ENCODE results near the gene TNKS1BP1. TPM values are rescaled to one million over a fixed set of nuclear protein-coding genes. Genes with fewer than 3 reads are reported as not detected.
"Not testable (repeated sequence)": the region's sequence is repeated elsewhere in the genome, so short reads cannot be mapped to it uniquely, and the experiment has no call there.

Gene TNKS1BP1
- polyA plus RNA-seq, 5 donors, result 100 to 159 (median 115) TPM

DNA sequence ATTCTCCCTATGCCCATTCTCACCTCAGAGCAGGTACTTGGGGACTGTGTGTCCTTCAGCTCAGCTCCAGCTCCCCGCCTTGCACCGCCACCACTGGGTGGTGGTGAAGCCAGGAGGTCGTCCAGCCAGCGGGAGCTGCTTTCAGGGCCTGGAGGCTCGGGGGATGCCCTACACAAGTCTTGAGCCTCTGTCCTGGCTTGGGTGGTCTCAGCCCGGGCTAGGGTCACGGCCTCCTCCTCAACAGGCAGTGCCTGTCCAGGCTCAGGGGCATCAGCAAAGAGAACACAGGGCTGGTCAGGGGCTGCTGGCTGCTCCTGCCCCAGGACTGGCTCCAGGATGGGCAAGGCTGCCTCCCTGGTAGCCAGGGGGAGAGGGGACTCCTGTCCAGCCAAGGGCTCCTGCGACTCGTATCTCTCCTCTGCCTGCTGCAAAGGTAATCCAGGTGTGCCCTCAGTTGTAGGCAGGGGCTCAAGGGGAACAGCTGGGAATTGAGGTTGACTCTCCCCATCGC, 12.2 kb downstream of the TNKS1BP1 start:
- DNase-seq, result no peak

DNA sequence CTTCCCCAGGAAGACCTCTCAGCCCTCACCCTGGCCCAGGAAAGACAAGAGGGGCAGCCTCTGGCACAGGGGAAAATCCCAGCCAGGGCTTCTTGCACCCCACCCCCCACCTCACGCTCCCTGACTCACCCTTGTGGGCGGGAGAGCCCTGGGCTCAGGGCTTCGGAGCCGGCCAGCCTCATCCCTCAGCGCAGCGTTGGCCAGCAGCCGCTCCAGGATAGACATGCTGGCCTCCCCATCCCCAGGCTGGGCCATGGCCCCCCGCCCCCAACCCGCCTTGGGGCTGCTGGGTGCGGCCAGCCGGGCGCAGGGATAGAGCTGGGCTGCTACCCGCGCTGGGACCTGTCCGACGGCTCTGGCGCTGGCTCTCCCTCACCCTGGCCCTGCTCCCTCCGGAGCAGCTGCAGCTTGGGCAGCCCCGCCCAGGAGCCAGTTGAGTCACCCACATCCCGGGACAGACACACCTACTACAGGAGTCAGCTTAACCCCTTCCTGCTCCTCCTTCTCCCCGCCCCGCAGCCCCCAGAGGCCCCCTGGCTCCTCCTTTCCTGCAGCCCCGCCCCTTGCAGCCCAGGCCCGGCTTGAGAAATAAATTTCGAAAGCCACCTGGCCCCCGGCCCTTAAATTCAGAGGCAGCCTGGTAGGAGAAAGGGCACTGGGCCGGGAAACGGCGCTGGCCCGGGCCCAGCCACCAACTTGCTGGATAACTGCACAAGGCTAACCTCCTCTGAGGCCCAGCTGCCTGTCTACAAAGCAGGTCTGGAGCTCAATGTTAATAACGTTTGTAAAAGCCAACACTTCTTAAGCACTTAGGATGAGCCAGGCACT, 13.4 kb downstream of the TNKS1BP1 start:
- DNase-seq, result peak; percentile 80 to 84

DNA sequence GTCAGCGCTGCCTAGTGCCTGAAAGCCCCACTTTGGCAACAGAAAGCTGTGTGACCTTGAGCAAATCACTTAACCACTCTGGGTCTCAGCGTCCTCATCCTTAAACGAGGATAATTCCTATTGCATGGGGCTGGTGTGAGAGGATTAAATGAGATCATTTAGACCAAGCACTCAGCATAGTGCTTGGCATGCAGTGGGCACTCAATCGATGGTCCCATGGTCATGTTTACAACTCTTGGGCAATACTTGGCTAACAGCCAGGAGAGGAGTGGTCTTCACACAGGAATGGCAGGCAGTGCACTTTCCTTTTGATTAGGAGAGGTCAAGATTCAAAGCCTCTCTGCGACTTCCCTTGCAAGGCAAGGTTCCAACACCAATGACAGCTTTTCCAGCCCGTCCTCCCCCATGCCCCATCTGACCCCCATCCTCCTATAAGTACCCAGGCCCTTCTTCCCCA, 14.1 kb downstream of the TNKS1BP1 start:
- DNase-seq, result peak; percentile 70 to 71

DNA sequence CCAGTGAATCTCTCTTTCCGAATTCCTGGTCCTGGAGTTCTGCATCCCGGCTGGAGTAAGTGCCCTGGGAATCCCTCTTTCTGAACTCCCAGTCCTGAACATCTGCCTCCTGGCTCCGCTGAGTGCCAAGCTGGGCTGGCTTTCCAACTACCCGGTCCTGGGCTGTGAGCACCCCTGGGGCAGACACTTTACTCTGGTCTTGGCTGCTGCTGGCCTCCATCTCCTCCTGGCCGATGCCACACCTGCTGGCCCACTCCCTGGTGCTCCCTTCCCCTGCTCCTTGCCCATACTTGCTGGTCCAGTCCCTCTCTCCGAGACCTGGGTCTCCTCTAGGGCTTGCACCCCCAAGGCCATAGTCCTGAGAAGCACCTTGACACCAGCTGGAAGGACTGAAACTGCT, 14.7 kb downstream of the TNKS1BP1 start:
- no peak for DNase-seq

DNA sequence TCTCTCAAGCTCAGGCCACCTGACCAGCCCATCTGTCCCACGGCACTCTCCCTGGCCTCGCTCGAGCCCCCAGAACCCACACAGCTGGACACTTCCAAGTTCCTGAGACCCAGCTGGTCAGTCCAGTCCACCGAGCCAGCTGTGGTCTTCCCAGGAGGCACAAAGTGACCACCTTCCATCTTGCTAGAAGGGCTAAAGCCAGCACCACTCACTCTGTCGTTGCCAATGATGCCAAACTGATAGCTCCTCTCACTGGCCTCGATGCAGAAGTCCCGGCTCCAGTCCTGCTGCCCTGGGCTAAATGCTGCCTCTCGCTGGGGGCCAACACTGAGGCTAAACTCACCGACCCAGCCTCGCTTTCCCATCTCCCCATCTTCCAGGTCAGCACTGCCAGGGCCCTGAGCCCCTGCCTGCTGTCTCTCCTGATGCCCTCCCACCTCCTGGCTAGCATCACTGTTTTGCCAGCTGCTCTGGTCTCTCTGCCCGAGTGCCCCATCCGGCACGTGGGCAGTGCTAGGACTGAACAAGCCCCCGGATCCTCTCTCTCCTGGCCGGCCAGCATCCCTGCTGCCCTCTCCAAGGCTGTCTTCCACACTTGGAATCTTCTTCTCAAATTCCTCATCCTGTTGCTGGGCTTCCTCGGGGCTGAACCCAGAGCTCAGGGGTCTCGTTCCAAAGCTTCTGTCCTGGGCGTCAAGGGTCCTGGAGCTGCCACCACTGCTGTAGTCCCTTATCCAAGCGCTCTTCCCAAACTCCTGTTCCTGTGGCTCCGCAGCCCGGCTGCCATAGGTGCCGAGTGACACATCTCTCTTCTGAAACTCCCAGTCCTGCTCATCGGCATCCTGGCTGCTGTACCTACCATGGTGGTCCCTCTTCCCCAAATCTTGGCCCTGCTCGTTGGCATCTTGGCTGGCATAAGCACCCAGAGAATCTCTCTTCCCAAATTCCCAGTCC, 15.4 kb downstream of the TNKS1BP1 start:
- DNase-seq, result no peak

DNA sequence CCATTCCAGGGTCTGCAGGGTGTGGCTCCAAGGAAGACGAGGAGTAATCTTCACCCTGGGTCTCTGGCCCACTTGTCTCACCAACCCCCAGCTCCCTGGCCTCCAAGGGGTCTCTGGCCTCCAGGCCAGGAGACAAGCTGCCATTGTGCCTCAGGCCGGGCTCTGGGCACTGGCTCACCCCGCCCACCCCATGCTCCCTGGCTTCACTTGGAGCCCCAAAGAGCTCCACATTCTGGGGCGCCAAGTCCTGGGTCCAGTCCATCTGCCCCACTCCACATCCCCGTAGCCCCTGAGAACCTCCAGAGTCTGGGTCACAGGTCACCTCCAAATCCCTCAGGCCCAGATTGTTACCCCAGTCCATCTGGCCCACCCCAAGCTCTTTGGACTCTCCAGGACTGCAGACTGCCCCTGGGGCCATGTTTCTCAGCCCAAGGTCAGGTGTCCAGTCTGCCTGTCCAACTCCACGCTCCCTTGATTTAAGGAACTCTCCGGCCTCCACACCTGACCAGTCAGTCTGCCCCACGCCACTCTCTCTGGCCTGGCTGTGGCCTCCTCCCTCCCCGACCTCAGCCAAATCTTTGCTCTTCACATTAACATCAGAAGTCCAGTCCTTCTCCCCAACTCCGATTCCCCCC, 16.2 kb downstream of the TNKS1BP1 start:
- DNase-seq, result no peak

DNA sequence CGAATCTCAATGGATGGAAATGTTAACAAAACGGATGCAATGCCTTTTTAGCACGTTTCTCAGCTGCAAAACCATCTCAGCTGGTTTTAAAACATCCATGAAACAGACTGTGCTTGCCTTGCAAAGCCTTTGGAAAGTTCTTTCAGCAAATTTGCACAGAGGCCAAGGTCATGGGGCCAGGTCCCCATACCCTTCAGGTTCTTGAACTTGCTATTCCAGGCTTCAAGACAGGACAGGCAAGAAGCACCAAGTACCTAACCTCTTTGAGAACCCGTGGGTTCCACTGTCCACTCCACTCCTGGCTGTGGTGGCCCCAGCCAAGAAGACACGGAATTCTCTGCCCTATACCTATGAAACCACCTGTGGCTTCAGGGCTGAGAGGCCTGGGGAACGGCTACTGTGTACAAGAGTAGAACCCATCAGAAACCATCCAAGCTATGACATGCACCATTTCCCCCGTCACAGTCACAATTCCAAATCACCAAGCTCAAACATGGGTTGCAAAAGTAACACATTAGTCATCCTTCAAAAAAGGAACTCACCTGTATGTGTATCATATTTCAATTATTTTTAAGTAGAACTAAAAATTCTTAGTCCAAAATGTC, 17.0 kb downstream of the TNKS1BP1 start:
- DNase-seq, result no peak

DNA sequence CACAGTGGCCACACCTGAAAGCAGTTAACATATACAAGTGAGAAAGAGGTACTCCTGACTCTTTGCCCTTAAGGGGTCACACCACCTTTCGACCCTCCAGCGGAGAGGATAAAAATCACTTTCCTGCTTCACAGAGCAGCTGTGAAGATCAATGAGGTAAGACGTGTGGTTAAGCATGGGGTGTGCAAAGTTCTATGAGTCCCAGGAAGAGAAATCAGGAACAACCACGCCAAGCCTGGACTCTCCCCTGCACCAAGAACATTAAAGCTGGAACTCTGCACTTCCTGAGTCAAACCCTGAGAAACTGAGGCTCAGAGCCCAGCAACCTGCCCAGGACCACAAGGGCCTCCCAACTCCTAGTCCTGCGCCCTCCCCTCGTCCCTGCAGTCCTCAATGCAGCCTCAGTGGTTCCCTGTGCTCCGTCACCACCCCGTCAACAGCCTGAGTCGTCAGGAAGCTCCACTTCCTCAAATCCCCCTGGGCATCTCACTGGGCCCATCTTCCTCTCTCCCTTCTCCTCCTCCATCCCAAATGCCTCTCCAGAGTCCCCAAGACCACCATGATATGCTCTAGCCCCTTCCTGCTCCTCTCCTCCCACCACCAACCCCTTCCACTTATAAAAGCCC, 17.7 kb downstream of the TNKS1BP1 start:
- no peak for DNase-seq

DNA sequence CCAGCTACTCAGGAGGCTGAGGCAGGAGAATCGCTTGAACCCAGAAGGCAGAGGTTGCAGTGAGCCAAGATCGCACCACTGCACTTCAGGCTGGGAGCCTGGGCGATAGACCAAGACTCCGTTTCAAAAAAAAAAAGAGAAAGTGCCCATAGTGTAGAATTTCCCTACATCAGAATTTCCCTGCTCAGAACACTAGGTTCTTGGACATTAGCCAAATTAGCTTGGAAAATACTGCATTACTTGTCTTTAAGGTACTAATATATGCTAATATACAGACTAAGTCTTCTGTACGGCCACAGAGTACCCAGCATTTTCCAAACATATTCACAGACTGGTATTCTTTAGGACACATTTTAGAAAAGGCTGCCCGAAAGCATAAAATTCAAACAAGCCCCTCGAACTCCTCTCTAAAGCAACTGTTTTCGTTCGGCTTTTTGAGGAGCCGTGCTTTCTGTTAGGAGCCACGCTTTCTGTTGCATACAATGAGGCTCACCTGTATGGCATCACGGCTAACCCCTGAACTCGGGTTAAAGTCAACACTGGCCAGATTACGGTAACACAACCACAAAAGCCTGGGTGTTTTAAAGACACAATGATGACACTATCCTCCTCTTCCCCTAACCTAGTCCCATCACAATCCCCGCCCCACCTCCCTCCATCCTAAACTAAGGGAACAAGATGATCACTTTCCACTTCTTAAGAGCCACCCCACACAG, 18.4 kb downstream of the TNKS1BP1 start:
- no peak for DNase-seq

DNA sequence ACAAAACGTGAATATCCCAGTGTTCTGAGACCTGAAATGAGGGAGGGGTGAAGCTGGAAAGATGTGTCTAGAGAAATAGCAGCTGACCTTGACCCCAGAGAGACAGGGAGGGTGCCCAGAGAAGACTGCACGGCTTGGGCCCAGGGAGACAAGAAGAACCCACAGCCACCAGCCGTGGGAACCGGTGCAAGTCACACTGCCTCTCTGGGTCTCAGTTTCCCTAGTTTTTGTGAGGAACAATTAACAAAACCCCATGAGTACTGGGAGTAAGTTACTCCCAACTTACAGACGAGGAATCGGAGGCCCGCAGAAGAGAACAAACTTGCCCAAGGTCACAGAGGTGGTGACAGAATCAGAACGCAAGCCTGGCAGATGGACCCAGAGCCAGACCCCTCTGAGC, 19.2 kb downstream of the TNKS1BP1 start:
- DNase-seq, result no peak

DNA sequence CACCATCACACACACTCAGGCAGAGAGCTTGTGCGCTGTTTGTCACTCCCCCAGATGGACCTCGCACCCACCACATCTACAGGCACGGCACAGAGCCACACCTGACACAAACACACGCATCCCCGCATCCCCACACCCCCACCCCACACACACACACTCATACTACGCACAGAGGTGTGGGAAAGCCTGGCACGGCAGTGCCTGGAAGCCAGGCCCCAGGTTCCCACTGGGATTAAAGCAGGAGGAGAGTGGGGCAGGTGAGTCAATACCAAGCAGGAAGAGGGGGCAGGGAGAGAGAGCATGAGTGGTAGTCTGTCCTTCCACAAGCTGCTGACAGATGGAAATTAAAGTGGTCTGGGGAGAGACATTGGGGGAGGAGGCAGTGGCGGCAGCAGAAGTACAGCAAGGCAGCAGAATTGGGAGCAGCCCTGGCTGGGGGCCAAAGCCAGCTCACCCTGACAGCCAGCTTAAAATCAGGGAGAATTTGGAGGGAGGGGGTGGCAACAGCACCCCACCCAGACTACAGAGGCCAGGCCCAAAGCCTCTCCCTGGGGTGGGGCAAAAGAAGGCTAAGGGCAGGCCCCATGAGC, 20.7 kb downstream of the TNKS1BP1 start:
- no peak for DNase-seq

DNA sequence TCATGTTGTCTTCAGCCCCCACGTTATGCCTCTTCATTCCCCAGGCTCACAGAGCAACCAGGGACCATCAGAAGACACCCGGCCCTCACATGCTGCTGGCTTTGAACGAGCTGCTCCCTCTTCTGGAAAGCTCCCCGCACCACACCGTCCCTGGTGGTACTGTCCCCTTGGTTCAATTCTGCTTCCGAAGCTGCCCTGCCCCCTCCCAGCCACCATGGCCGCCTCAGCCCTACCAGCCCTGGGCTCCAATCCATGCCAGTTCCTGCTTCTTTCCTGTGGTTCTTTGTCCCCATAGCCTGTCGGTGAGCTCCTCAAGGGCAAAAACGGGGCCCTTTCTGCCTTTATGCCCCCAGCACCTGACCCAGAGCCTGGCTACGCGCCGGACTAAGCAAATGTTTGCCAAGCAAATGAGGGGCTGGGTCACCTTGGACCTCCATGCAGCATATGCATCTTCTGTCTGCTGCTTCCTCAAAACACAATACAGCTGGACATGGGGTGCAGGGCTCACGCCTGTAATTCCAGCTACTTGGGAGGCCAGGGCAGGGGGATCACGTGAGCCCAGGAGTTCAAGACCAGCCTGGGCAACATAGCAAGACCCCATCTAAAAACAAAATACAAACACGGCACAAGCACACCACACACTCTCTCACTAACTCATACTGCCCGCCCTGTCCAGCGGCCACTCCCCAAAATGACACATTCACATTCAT, 21.3 kb downstream of the TNKS1BP1 start:
- no peak for DNase-seq

DNA sequence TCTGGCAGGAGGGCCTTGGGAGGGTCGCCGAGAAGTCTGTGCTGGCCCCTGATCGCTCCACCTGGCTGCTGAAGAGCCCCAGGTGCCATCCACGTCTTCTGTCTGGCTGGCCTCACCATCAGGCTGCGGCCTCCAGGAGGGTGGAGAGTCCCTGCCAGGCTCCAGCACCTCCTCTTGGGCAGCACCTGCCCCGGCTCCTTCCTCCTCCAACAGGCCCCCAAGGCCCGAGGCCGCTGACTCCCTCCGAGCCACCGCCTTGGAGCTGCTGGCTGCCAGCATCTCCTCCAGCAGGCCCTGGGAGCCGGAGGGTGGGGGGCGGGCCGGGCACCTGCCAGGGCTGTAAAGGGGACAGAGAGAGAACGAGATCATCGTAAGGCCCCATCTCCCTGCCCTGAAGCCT, 22.3 kb downstream of the TNKS1BP1 start:
- no peak for DNase-seq

DNA sequence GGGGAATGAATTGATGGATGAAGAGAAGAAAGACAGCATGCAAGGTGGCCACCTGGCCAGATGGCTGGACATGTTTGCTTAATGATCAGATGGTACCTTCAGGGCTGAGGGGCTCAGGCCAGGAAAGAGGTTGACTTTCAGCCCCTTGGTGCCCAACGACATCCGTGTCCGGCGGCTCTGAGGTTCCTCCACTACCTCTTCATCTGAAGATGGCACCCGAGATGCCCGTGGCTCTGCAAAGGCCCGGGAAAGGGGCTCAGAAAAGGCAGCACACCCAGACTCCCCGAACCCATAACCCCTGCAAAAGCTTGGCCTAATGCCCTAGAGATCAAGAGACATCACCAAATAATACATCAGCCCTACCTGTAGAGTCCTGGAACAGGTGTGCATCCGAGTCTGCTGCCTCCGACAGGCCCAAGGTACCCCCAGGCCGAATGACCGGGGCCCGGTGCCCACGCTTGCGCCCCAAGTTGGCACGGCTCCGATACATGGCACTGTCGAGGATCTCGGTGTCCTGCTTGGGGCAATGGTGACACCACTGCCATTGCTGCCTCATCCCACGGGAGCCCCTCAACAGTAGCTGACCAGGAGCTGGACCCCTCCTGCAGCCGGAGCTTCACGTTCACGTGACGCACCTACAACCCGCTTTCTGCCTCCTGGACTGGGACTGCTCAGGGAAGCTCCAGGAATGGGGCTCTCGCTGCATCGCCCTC, 22.9 kb downstream of the TNKS1BP1 start:
- no peak for DNase-seq

DNA sequence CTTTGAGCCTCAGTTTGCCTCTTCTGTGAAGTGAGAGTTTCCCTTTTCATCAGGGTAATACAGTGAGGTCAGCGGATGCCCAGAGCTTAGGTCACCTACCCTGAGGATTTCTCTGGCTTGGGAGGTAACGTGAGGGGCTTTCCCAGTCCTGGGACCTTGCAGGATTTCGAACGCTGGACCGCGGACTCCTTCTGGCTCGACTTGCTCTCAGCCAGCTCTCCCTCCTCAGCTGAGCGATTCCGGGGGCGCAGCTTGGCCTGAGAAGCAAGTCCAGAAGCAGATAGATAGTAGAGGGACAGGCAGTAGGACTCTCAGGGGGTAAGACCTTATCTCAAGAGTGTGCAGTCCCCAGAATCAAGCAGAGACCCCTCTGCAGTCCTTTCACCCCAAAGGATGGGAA, 24.0 kb downstream of the TNKS1BP1 start:
- DNase-seq, result no peak

DNA sequence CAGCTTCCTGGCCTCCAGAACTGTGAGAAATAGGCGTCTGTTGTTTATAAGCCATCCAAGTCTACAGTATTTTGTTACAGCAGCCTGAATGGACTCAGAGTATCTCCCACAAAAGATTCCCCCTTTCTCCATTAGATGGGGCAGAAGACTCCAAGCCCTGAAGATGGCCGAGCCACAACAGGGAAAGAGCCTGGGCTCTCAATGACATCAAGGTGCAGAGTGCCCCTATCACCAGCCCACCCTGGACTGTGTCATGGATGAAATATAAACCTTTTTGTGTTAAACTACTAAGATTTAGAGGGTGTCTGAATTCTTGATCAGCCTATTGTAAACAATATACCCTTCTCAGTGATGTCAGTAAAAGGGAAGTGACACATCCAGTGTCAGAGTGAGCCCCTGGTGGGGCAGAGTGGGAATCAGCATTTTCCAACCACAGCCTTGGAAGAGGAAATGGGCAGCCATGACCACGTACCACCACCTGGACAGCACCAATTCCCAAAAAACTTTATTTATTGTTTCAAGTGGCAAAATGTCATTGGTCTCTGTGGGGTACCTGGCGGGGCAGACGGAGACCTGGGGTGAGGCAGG, 25.5 kb downstream of the TNKS1BP1 start:
- DNase-seq, result no peak

DNA sequence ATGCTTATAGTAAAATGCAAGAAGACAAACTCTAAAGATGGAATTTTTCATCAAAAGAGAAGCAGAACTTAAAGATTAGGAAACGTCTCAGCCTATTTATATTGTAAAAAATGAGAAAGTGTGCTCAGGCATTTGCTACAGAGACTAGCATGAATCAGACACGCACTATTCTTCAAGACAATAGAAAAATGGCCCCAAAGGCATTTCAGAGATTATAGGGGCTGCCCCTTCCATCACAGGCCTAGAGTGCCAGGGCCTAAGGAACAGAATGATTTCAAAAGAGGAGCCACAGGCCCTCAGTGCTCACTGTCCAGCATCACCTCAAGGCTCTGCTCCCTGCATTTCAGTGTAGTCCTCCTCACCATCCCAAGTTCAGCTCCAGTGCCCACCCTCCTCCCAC, 27.5 kb downstream of the TNKS1BP1 start:
- no peak for DNase-seq

DNA sequence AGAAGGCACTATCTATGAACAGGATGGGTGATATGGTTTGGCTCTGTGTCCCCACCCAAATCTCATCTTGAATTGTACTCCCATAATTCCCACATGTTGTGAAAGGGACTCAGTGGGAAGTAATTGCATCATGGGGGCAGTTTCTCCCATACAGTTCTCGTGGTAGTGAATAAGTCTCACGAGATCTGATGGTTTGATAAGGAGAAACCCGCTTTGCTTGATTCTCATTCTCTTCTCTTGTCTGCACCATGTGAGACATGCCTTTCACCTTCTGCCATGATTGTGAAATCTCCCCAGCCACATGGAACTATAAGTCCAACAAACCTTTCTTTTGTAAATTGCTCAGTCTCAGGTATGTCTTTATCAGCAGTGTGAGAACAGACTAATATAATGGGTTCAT, 28.5 kb downstream of the TNKS1BP1 start:
- not testable (repeated sequence) for DNase-seq

All from right lung (tissue), 5 donors.